WTC11 (cell line): Measurements from ENCODE around the gene ZBTB11.

Experiments
- CTCF ChIP-seq: fragments of 200-600 bp; IDR thresholded peaks from 2 replicates; pipeline ENCODE4 v1.8.0; 2022; ENCODE audit warnings: antibody characterized with exemption
- E2F1 ChIP-seq: sonication (generic); formaldehyde crosslinking; IDR thresholded peaks from 2 replicates; pipeline ENCODE4 v1.8.0; 2022; ENCODE audit warnings: mild to moderate bottlenecking, missing genetic modification reagents
- ESRRA ChIP-seq: sonication (generic); formaldehyde crosslinking; IDR thresholded peaks from 2 replicates; pipeline ENCODE4 v1.8.1; 2022; ENCODE audit warnings: mild to moderate bottlenecking, missing genetic modification reagents, borderline replicate concordance
- IRF2 ChIP-seq: sonication (generic); formaldehyde crosslinking; IDR thresholded peaks from 2 replicates; pipeline ENCODE4 v1.8.0; 2022; ENCODE audit warnings: low read depth, missing genetic modification reagents, borderline replicate concordance
- JUN ChIP-seq: sonication (generic); formaldehyde crosslinking; IDR thresholded peaks from 2 replicates; pipeline ENCODE4 v1.8.0; 2023; ENCODE audit warnings: mild to moderate bottlenecking, missing genetic modification reagents
- MAX ChIP-seq: sonication (generic); formaldehyde crosslinking; IDR thresholded peaks from 2 replicates; pipeline ENCODE4 v1.8.0; 2022; ENCODE audit warnings: mild to moderate bottlenecking, missing genetic modification reagents
- PRRX2 ChIP-seq: fragments of 250-450 bp; sonication (Bioruptor Pico); IDR thresholded peaks from 2 replicates; pipeline ENCODE4 v1.8.0; 2021; ENCODE audit warnings: mild to moderate bottlenecking
- RELA ChIP-seq: sonication (generic); formaldehyde crosslinking; IDR thresholded peaks from 2 replicates; pipeline ENCODE4 v1.8.1; 2022; ENCODE audit warnings: missing genetic modification reagents, mild to moderate bottlenecking, borderline replicate concordance
- SMAD3 ChIP-seq: sonication (generic); formaldehyde crosslinking; IDR thresholded peaks from 2 replicates; pipeline ENCODE4 v1.8.0; 2022; ENCODE audit warnings: missing genetic modification reagents, mild to moderate bottlenecking, borderline replicate concordance
- SP1 ChIP-seq: sonication (generic); formaldehyde crosslinking; conservative IDR thresholded peaks from 2 replicates; pipeline ENCODE4 v1.8.1; 2022; ENCODE audit warnings: missing genetic modification reagents
- USF1 ChIP-seq: sonication (generic); formaldehyde crosslinking; IDR thresholded peaks from 2 replicates; pipeline ENCODE4 v1.8.0; 2022; ENCODE audit warnings: mild to moderate bottlenecking, missing genetic modification reagents
- ZBTB21 ChIP-seq: sonication (generic); formaldehyde crosslinking; IDR thresholded peaks from 2 replicates; pipeline ENCODE4 v1.8.1; 2023; ENCODE audit warnings: mild to moderate bottlenecking, missing genetic modification reagents, borderline replicate concordance

GRCh38 chr3:101603184-101603583, 73.7 kb downstream of the ZBTB11 start:
- TF ChIP-seq ZBTB21 (CRISPR knock-in tag) (no peak), MAX (CRISPR knock-in tag) (no peak), CTCF (no peak), USF1 (CRISPR knock-in tag) (no peak), RELA (no peak), E2F1 (CRISPR knock-in tag) (no peak), SP1 (CRISPR knock-in tag) (no peak), IRF2 (CRISPR knock-in tag) (no peak), SMAD3 (no peak), JUN (no peak), PRRX2 (CRISPR knock-in tag) (no peak), ESRRA (no peak)
